Caco-2 (cell line): ENCODE measurements around the gene RYR2. TPM values are rescaled to one million over a fixed set of nuclear protein-coding genes. Genes with fewer than 3 reads are reported as not detected.

Experiments
- BruUV-seq: library from RNA; stranded (reverse); fragments of 400-500 nt; replicated peaks from 2 replicates; lab custom pipeline; 2021; lab: Mats Ljungman, UMichigan
- CTCF ChIA-PET: fragments of 300-600 bp; sonication (Branson Sonifier 250); formaldehyde crosslinking; loops from one replicate; lab custom pipeline; 2022; ENCODE audit warnings: antibody characterized with exemption; lab: Charles Lee
- POLR2A ChIA-PET: fragments of 300-600 bp; sonication (Branson Sonifier 250); formaldehyde crosslinking; loops from one replicate; lab custom pipeline; 2022; ENCODE audit warnings: antibody characterized with exemption; lab: Charles Lee
- DNase-seq, 2 experiments: peaks; one replicate each; pipeline versions ENCODE4 v3.0.0 to v3.0.0-alpha.2; 2020 to 2022
- H3K27me3 ChIP-seq: replicated peaks from 2 replicates; pipeline ENCODE4 v1.6.0; 2011; ENCODE audit warnings: low read length; ENCODE audit not compliant: control insufficient read depth, insufficient read depth
- H3K36me3 ChIP-seq: 2 replicates; pipeline ENCODE4 v1.5.1; 2011; ENCODE audit warnings: low read length; ENCODE audit not compliant: control insufficient read depth, insufficient read depth
- H3K4me1 ChIP-seq: fragments of 250-450 bp; sonication (Bioruptor Pico); 2 replicates; pipeline ENCODE4 v1.5.1; 2020; ENCODE audit warnings: mild to moderate bottlenecking
- H3K4me3 ChIP-seq: 2 replicates; pipeline ENCODE4 v1.5.1; 2011; ENCODE audit warnings: low read depth, mild to moderate bottlenecking, control low read depth, low read length
- H3K9me3 ChIP-seq: fragments of 250-450 bp; sonication (Bioruptor Pico); 2 replicates; pipeline ENCODE4 v1.5.1; 2020; ENCODE audit warnings: mild to moderate bottlenecking, moderate library complexity
- H3K27ac Mint-ChIP-seq: one replicate; pipeline ENCODE4 v1.8.0; 2022; ENCODE audit warnings: mixed read lengths; ENCODE audit not compliant: unreplicated experiment
- H3K27me3 Mint-ChIP-seq: one replicate; pipeline ENCODE4 v1.8.0; 2022; ENCODE audit warnings: mixed read lengths; ENCODE audit not compliant: insufficient read depth, unreplicated experiment
- H3K36me3 Mint-ChIP-seq: one replicate; pipeline ENCODE4 v1.8.0; 2022; ENCODE audit warnings: mild to moderate bottlenecking, mixed read lengths; ENCODE audit not compliant: insufficient read depth, unreplicated experiment
- H3K4me1 Mint-ChIP-seq: one replicate; pipeline ENCODE4 v1.8.0; 2022; ENCODE audit warnings: low read depth, mixed read lengths; ENCODE audit not compliant: unreplicated experiment
- H3K4me3 Mint-ChIP-seq: one replicate; pipeline ENCODE4 v1.8.0; 2022; ENCODE audit warnings: mild to moderate bottlenecking, moderate library complexity, mixed read lengths; ENCODE audit not compliant: unreplicated experiment
- H3K9me3 Mint-ChIP-seq: one replicate; pipeline ENCODE4 v1.8.0; 2022; ENCODE audit warnings: mixed read lengths; ENCODE audit not compliant: unreplicated experiment
- intact Hi-C: fragments of 100-400 bp; cut with micrococcal nuclease; formaldehyde crosslinking; loops from one replicate; pipeline ENCODE4 v1.10.0; 2022; ENCODE audit not compliant: unreplicated experiment
- total RNA-seq: library from RNA; stranded (reverse); gene quantifications from 2 replicates; pipeline ENCODE4 v1.2.3, GENCODE V29; 2022
- TF ChIP-seq, protein P1 (sequence below), 2 experiments: fragments of 200-600 bp in 1 of 2; IDR thresholded peaks; 1 replicate in 1 of 2; 2 replicates in 1 of 2; pipeline versions ENCODE4 v1.5.1 to v1.8.0; 2011 to 2022; ENCODE audit warnings: antibody characterized with exemption in 1 of 2, control low read depth in 1 of 2, inconsistent platforms in 1 of 2, low read depth in 1 of 2, low read length in 1 of 2, mild to moderate bottlenecking in 1 of 2, moderate library complexity in 1 of 2; ENCODE audit not compliant: insufficient read depth in 1 of 2, severe bottlenecking in 1 of 2, unreplicated experiment in 1 of 2

The RYR2 gene
- total RNA-seq, 1 experiment from 2014 or later, result 3.4 TPM

DNA sequence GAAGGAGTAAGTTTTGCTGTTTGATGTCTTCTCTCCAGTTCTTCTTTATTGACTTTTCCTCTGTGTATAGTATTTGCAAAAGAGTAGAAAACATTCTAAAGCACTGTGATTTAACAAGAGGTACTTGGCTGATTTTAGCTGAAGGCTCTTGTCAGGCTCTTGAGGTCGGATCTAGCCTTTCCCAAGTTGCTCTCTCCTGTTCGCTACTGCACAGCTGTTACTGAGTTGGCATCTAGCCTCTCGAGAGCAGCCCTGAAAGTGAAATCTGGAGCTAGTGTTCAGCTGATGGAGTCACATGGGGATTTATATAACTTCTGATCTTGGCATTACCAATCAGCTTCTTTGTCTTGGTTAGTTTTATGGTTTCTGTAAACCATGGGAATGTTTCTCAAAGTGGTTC is 193.1 kb downstream of the RYR2 start:
- Histone ChIP-seq H3K4me1 (no peaks in the 10 kb centered on the region), H3K4me3 (no peak overlapping the region), H3K36me3 (no peaks in the 10 kb centered on the region), H3K27me3 (no peaks in the 10 kb centered on the region), H3K9me3 (no peaks in the 10 kb centered on the region)
- Mint-ChIP-seq H3K27me3 (no peaks in the 10 kb centered on the region), H3K27ac (no peak overlapping the region), H3K36me3 (no peaks in the 10 kb centered on the region), H3K4me3 (no peak overlapping the region), H3K9me3 (no peaks in the 10 kb centered on the region), H3K4me1 (no peaks in the 10 kb centered on the region)
- DNase-seq, result no peak
- ChIA-PET CTCF (no interaction called here), POLR2A (no interaction called here)
- intact Hi-C loops, result no loop called here
- TF ChIP-seq, protein P1, sequence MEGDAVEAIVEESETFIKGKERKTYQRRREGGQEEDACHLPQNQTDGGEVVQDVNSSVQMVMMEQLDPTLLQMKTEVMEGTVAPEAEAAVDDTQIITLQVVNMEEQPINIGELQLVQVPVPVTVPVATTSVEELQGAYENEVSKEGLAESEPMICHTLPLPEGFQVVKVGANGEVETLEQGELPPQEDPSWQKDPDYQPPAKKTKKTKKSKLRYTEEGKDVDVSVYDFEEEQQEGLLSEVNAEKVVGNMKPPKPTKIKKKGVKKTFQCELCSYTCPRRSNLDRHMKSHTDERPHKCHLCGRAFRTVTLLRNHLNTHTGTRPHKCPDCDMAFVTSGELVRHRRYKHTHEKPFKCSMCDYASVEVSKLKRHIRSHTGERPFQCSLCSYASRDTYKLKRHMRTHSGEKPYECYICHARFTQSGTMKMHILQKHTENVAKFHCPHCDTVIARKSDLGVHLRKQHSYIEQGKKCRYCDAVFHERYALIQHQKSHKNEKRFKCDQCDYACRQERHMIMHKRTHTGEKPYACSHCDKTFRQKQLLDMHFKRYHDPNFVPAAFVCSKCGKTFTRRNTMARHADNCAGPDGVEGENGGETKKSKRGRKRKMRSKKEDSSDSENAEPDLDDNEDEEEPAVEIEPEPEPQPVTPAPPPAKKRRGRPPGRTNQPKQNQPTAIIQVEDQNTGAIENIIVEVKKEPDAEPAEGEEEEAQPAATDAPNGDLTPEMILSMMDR (IDR thresholded peaks at IDR 0.05; ENCODE audit: insufficient read depth in 1 of 2, low read depth in 1 of 2, low read length in 1 of 2, severe bottlenecking in 1 of 2, unreplicated experiment in 1 of 2), result no peak
- no TSS peak for BruUV-seq

GRCh38 chr1:237237721-237238120 is 195.7 kb downstream of the RYR2 start:
- TF ChIP-seq, protein P1 (IDR thresholded peaks at IDR 0.05; ENCODE audit: insufficient read depth in 1 of 2, low read depth in 1 of 2, low read length in 1 of 2, severe bottlenecking in 1 of 2, unreplicated experiment in 1 of 2), result no peak
- intact Hi-C loops, result no loop called here
- POLR2A ChIA-PET, result no interaction called here
- CTCF ChIA-PET, result no interaction called here
- Mint-ChIP-seq H3K36me3 (no peaks in the 10 kb centered on the region), H3K4me3 (no peak overlapping the region), H3K27ac (no peak overlapping the region), H3K4me1 (no peaks in the 10 kb centered on the region), H3K27me3 (no peaks in the 10 kb centered on the region), H3K9me3 (no peaks in the 10 kb centered on the region)
- H3K4me1 ChIP-seq, result no peaks in the 10 kb centered on the region
- no peaks in the 10 kb centered on the region for H3K9me3 ChIP-seq
- no TSS peak for BruUV-seq
- H3K4me3 ChIP-seq, result no peak overlapping the region
- no peak for DNase-seq
- H3K27me3 ChIP-seq, result no peaks in the 10 kb centered on the region
- H3K36me3 ChIP-seq, result no peaks in the 10 kb centered on the region

DNA sequence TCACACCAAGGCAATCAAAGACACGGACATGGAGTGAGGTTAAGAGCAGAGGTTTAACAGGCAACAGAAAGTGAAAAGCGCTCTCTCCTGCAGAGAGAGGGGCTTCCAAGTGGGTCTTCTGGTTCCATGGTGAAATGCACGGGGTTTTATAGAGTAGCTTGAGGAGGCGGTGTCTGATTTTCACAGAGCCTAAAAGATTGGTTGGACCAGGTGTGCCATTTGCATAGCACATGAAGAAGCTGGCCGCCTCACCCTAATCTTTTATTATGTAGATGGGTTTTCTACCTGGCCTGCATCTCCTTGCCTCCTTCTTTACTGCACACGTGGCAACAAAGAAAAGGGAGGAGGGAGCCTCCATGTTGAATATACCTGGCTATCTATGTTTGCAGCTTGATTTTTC is 197.3 kb downstream of the RYR2 start:
- no peaks in the 10 kb centered on the region for H3K4me1 Mint-ChIP-seq
- TF ChIP-seq, protein P1 (IDR thresholded peaks at IDR 0.05; ENCODE audit: insufficient read depth in 1 of 2, low read depth in 1 of 2, low read length in 1 of 2, severe bottlenecking in 1 of 2, unreplicated experiment in 1 of 2), result no peak
- H3K36me3 Mint-ChIP-seq, result no peaks in the 10 kb centered on the region
- Histone ChIP-seq H3K9me3 (no peaks in the 10 kb centered on the region), H3K36me3 (no peaks in the 10 kb centered on the region), H3K27me3 (no peaks in the 10 kb centered on the region), H3K4me1 (no peaks in the 10 kb centered on the region), H3K4me3 (no peak overlapping the region)
- ChIA-PET CTCF (no interaction called here), POLR2A (no interaction called here)
- no peaks in the 10 kb centered on the region for H3K9me3 Mint-ChIP-seq
- DNase-seq, result no peak
- no peak overlapping the region for H3K27ac Mint-ChIP-seq
- no peaks in the 10 kb centered on the region for H3K27me3 Mint-ChIP-seq
- H3K4me3 Mint-ChIP-seq, result no peak overlapping the region
- BruUV-seq, result no TSS peak
- intact Hi-C loops, result no loop called here
